Measurements from ENCODE around the gene GOT2. TPM values are rescaled to one million over a fixed set of nuclear protein-coding genes. Genes with fewer than 3 reads are reported as not detected.

GOT2 gene
- total and polyA plus RNA-seq, 2 donors (not counting 1 experiment from before 2014, with no cell fraction given) = 15.8 to 33.6 TPM

DNA sequence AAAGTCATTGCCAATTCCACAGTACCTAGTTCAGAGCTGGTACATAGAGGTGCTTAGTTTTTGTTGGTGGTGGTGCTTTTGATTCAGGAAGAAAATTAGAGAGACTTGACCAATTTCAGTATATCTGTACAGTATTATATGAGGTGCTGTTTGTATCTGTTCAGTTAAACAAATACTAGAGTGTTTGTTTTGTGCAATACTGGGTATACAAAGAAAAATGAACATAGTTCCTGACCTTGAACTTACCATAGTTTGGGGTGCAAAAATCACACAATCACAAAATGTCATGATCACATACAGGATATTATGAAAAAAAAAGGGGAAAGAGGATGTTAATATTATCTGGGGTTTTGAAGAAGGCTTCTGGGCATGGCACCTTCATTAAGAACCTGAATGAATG is 39.8 kb upstream of the GOT2 start:
- Histone ChIP-seq H3K4me2 (replicated peaks; ENCODE audit: low read depth, low read length, poor library complexity, severe bottlenecking) (no peak overlapping the region), H3K36me3 (replicated peaks in 1 of 2; ENCODE audit: control extremely low read depth in 1 of 2, control insufficient read depth in 1 of 2, extremely low read depth in 1 of 2, insufficient read depth in 2 of 2, low read length in 1 of 2) (no peaks in the 10 kb centered on the region), H3K9me3 (ENCODE audit: control extremely low read depth in 1 of 3, control insufficient read depth in 2 of 3, insufficient read depth in 1 of 3, low read length in 2 of 3) (no peaks in the 10 kb centered on the region), H3K4me3 (ENCODE audit: control extremely low read depth in 1 of 5, extremely low read depth in 1 of 5, insufficient read depth in 1 of 5, low read depth in 2 of 5, low read length in 4 of 5) (no peak overlapping the region), H3K4me1 (ENCODE audit: control insufficient read depth in 2 of 2, insufficient read depth in 2 of 2, low read length in 2 of 2) (no peaks in the 10 kb centered on the region), H3K9ac (ENCODE audit: low read length) (no peak overlapping the region), H3K79me2 (ENCODE audit: control insufficient read depth, insufficient read depth, low read length) (no peaks in the 10 kb centered on the region), H3K27me3 (replicated peaks in 1 of 4; ENCODE audit: control extremely low read depth in 1 of 4, control insufficient read depth in 3 of 4, insufficient read depth in 4 of 4, low read length in 3 of 4) (peaks cover 0 to 3% (median 0%) of the 10 kb centered on the region in 4 experiments), H2AFZ (ENCODE audit: insufficient read depth, low read depth, low read length, poor library complexity, severe bottlenecking) (no peak overlapping the region), H3K27ac (ENCODE audit: low read length in 2 of 2) (no peak overlapping the region), H4K20me1 (ENCODE audit: control insufficient read depth, insufficient read depth, low read length, poor library complexity, severe bottlenecking) (no peaks in the 10 kb centered on the region)
- CTCF ChIA-PET = no interaction called here
- peaks cover 16% of the 10 kb centered on the region for H3K27me3 Mint-ChIP-seq
- no peak for ATAC-seq (ENCODE audit: low read depth)
- H3K4me3 Mint-ChIP-seq = no peak overlapping the region
- intact Hi-C loops (cut with micrococcal nuclease) = no loop called here
- no peaks in the 10 kb centered on the region for H3K9me3 Mint-ChIP-seq (ENCODE audit: insufficient read depth)
- H3K4me1 Mint-ChIP-seq = no peaks in the 10 kb centered on the region
- POLR2A ChIA-PET = no interaction called here
- no peak for DNase-seq
- TF ChIP-seq EZH2 (IDR thresholded peaks at IDR 0.05; ENCODE audit: borderline replicate concordance, insufficient read depth, low read depth, low read length, poor library complexity, severe bottlenecking) = no peak
- TF ChIP-seq, protein P1, sequence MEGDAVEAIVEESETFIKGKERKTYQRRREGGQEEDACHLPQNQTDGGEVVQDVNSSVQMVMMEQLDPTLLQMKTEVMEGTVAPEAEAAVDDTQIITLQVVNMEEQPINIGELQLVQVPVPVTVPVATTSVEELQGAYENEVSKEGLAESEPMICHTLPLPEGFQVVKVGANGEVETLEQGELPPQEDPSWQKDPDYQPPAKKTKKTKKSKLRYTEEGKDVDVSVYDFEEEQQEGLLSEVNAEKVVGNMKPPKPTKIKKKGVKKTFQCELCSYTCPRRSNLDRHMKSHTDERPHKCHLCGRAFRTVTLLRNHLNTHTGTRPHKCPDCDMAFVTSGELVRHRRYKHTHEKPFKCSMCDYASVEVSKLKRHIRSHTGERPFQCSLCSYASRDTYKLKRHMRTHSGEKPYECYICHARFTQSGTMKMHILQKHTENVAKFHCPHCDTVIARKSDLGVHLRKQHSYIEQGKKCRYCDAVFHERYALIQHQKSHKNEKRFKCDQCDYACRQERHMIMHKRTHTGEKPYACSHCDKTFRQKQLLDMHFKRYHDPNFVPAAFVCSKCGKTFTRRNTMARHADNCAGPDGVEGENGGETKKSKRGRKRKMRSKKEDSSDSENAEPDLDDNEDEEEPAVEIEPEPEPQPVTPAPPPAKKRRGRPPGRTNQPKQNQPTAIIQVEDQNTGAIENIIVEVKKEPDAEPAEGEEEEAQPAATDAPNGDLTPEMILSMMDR (IDR thresholded peaks at IDR 0.05) = no peak
- H3K27ac Mint-ChIP-seq = no peak overlapping the region

DNA sequence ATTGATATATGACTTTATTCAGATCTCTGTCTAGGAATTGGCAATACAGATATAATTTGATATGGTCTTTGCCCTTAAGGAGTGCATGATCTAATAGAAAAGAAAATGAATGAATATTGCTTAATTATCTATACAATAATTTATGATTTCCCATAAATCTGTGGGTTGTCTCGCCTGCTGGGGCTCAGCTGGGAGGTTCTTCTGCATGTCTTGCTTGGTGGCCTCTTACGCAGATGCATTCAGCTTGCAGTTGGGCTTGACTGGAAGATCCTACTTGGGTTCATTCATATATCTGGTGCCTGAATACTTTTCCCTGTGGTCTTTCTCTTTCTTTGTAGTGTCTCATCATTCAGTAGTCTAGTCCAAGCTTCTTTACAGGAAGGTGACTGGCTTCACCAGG is 34.0 kb upstream of the GOT2 start:
- no peak for ATAC-seq (ENCODE audit: low read depth)
- Mint-ChIP-seq H3K27me3 (peaks cover 27% of the 10 kb centered on the region), H3K27ac (no peak overlapping the region), H3K9me3 (ENCODE audit: insufficient read depth) (no peaks in the 10 kb centered on the region), H3K4me1 (no peaks in the 10 kb centered on the region), H3K4me3 (no peak overlapping the region)
- Histone ChIP-seq H3K27ac (ENCODE audit: low read length in 2 of 2) (no peak overlapping the region), H3K4me2 (replicated peaks; ENCODE audit: low read depth, low read length, poor library complexity, severe bottlenecking) (no peak overlapping the region), H4K20me1 (ENCODE audit: control insufficient read depth, insufficient read depth, low read length, poor library complexity, severe bottlenecking) (no peaks in the 10 kb centered on the region), H3K4me3 (ENCODE audit: control extremely low read depth in 1 of 5, extremely low read depth in 1 of 5, insufficient read depth in 1 of 5, low read depth in 2 of 5, low read length in 4 of 5) (no peak overlapping the region), H3K4me1 (ENCODE audit: control insufficient read depth in 2 of 2, insufficient read depth in 2 of 2, low read length in 2 of 2) (no peaks in the 10 kb centered on the region), H3K9ac (ENCODE audit: low read length) (no peak overlapping the region), H3K36me3 (replicated peaks in 1 of 2; ENCODE audit: control extremely low read depth in 1 of 2, control insufficient read depth in 1 of 2, extremely low read depth in 1 of 2, insufficient read depth in 2 of 2, low read length in 1 of 2) (no peaks in the 10 kb centered on the region), H3K79me2 (ENCODE audit: control insufficient read depth, insufficient read depth, low read length) (no peaks in the 10 kb centered on the region), H2AFZ (ENCODE audit: insufficient read depth, low read depth, low read length, poor library complexity, severe bottlenecking) (no peak overlapping the region), H3K27me3 (replicated peaks in 1 of 4; ENCODE audit: control extremely low read depth in 1 of 4, control insufficient read depth in 3 of 4, insufficient read depth in 4 of 4, low read length in 3 of 4) (peaks cover 0 to 8% (median 0%) of the 10 kb centered on the region in 4 experiments), H3K9me3 (ENCODE audit: control extremely low read depth in 1 of 3, control insufficient read depth in 2 of 3, insufficient read depth in 1 of 3, low read length in 2 of 3) (no peaks in the 10 kb centered on the region)
- POLR2A ChIA-PET = no interaction called here
- intact Hi-C loops (cut with micrococcal nuclease) = no loop called here
- WGBS (ENCODE audit: insufficient coverage) = 80% methylated on average over 2 of the region's 2 CpGs
- no peak for DNase-seq
- TF ChIP-seq, protein P1 (IDR thresholded peaks at IDR 0.05) = no peak
- TF ChIP-seq EZH2 (IDR thresholded peaks at IDR 0.05; ENCODE audit: borderline replicate concordance, insufficient read depth, low read depth, low read length, poor library complexity, severe bottlenecking) = no peak
- CTCF ChIA-PET = interaction anchor here (1.3 kb wide), 1 partner anchor 12 kb away, joined by 3 read pairs; no protein-coding TSS in a partner anchor
